B cell (primary cell): ENCODE data around the gene MAFB. TPM values are rescaled to one million over a fixed set of nuclear protein-coding genes. Genes with fewer than 3 reads are reported as not detected.

Source experiments
- ATAC-seq: fragments of 200-7000 bp; cut with Tn5 transposase; one replicate; pipeline ENCODE4 v1.10.0; 2021; ENCODE audit warnings: low read depth, mild to moderate bottlenecking, moderate number of reproducible peaks, moderate library complexity
- CTCF ChIA-PET: fragments of 350-600 bp; sonication (Branson Sonifier 250); formaldehyde crosslinking; loops from one replicate; lab custom pipeline; 2021; ENCODE audit warnings: antibody characterized with exemption, inconsistent platforms; lab: Charles Lee
- POLR2A ChIA-PET: fragments of 350-600 bp; sonication (Branson Sonifier 250); formaldehyde crosslinking; loops from one replicate; lab custom pipeline; 2021; ENCODE audit warnings: antibody characterized with exemption; lab: Charles Lee
- DNase-seq: peaks from one replicate; pipeline ENCODE4 v3.0.0; 2013
- H2AFZ ChIP-seq: 2 replicates; pipeline ENCODE4 v1.6.1; 2012; ENCODE audit warnings: mild to moderate bottlenecking, low read depth, low read length; ENCODE audit not compliant: insufficient read depth, poor library complexity, severe bottlenecking
- H3K27ac ChIP-seq, 2 donors: 1 replicate in 1 of 2; 2 replicates in 1 of 2; pipeline ENCODE4 v1.5.1; 2012 to 2013; ENCODE audit warnings: low read length in 2 of 2, mild to moderate bottlenecking in 2 of 2, moderate library complexity in 1 of 2
- H3K27me3 ChIP-seq, 4 experiments: fragments of 200-600 bp in 1 of 4; sonication (generic) in 1 of 4; replicated peaks in 1 of 4; 1 replicate in 2 of 4; 2 replicates in 2 of 4; pipeline versions ENCODE4 v1.6.1 to v1.7.0; 2013 to 2016; ENCODE audit warnings: low read length in 3 of 4, mild to moderate bottlenecking in 2 of 4, mixed read lengths in 1 of 4, moderate library complexity in 1 of 4; ENCODE audit not compliant: insufficient read depth in 4 of 4, control insufficient read depth in 3 of 4; ENCODE audit errors: control extremely low read depth in 1 of 4
- H3K36me3 ChIP-seq, 2 experiments: replicated peaks in 1 of 2; 1 replicate in 1 of 2; 2 replicates in 1 of 2; pipeline versions ENCODE4 v1.6.1 to v1.7.1; 2013; ENCODE audit warnings: low read length in 1 of 2; ENCODE audit not compliant: insufficient read depth in 2 of 2, control insufficient read depth in 1 of 2; ENCODE audit errors: control extremely low read depth in 1 of 2, extremely low read depth in 1 of 2
- H3K4me1 ChIP-seq, 2 donors: fragments of 200-600 bp in 1 of 2; sonication (generic) in 1 of 2; 1 replicate in 1 of 2; 2 replicates in 1 of 2; pipeline versions ENCODE4 v1.5.1 to v1.6.1; 2013 to 2017; ENCODE audit warnings: low read length in 2 of 2; ENCODE audit not compliant: control insufficient read depth in 2 of 2, insufficient read depth in 2 of 2
- H3K4me2 ChIP-seq: replicated peaks from 2 replicates; pipeline ENCODE3; 2012; ENCODE audit warnings: mild to moderate bottlenecking, low read depth, low read length; ENCODE audit not compliant: poor library complexity, severe bottlenecking
- H3K4me3 ChIP-seq, 5 experiments: fragments of 200-600 bp in 1 of 5; sonication (generic) in 1 of 5; 1 replicate in 3 of 5; 2 replicates in 2 of 5; pipeline versions ENCODE4 v1.5.1 to v1.7.0; 2011 to 2016; ENCODE audit warnings: low read length in 4 of 5, mild to moderate bottlenecking in 4 of 5, low read depth in 2 of 5, control low read depth in 1 of 5, moderate library complexity in 1 of 5; ENCODE audit not compliant: insufficient read depth in 1 of 5; ENCODE audit errors: control extremely low read depth in 1 of 5, extremely low read depth in 1 of 5
- H3K79me2 ChIP-seq: fragments of 200-600 bp; sonication (generic); one replicate; pipeline ENCODE4 v1.6.0; 2016; ENCODE audit warnings: low read length; ENCODE audit not compliant: control insufficient read depth, insufficient read depth
- H3K9ac ChIP-seq: fragments of 200-600 bp; sonication (generic); 2 replicates; pipeline ENCODE4 v1.6.1; 2017; ENCODE audit warnings: mild to moderate bottlenecking, low read length, moderate library complexity
- H3K9me3 ChIP-seq, 3 donors: one replicate each; pipeline versions ENCODE4 v1.6.1 to v1.7.1; 2013; ENCODE audit warnings: low read length in 2 of 3; ENCODE audit not compliant: control insufficient read depth in 2 of 3, insufficient read depth in 1 of 3; ENCODE audit errors: control extremely low read depth in 1 of 3
- H4K20me1 ChIP-seq: 2 replicates; pipeline ENCODE4 v1.6.0; 2012; ENCODE audit warnings: mild to moderate bottlenecking, low read length; ENCODE audit not compliant: insufficient read depth, control insufficient read depth, poor library complexity, severe bottlenecking
- H3K27ac Mint-ChIP-seq: one replicate; pipeline ENCODE4 v1.8.0; 2021; ENCODE audit warnings: mixed read lengths
- H3K27me3 Mint-ChIP-seq: one replicate; pipeline ENCODE4 v1.8.0; 2021; ENCODE audit warnings: mixed read lengths
- H3K4me1 Mint-ChIP-seq: one replicate; pipeline ENCODE4 v1.8.0; 2021; ENCODE audit warnings: mixed read lengths
- H3K4me3 Mint-ChIP-seq: one replicate; pipeline ENCODE4 v1.8.0; 2021; ENCODE audit warnings: mixed read lengths
- H3K9me3 Mint-ChIP-seq: one replicate; pipeline ENCODE4 v1.8.0; 2022; ENCODE audit warnings: mixed read lengths; ENCODE audit not compliant: insufficient read depth
- CTCF ChIP-seq: fragments of 200-600 bp; IDR thresholded peaks from one replicate; pipeline ENCODE4 v1.8.0; 2022; ENCODE audit warnings: antibody characterized with exemption, mild to moderate bottlenecking
- EZH2 ChIP-seq: IDR thresholded peaks from 2 replicates; pipeline ENCODE4 v1.6.1; 2012; ENCODE audit warnings: borderline replicate concordance, low read depth, mild to moderate bottlenecking, moderate library complexity, low read length; ENCODE audit not compliant: insufficient read depth, poor library complexity, severe bottlenecking
- WGBS: methylation state at CpG from one replicate; pipeline ENCODE4 v1.1.5; 2013; ENCODE audit warnings: missing lambda C conversion rate; ENCODE audit not compliant: insufficient coverage; 5-methylcytosine and 5-hydroxymethylcytosine counted together
- intact Hi-C: fragments of 100-400 bp; cut with micrococcal nuclease; formaldehyde crosslinking; loops from one replicate; pipeline ENCODE4 v1.10.0; 2022
- polyA plus RNA-seq: library from polyadenylated mRNA; depleted of rRNA; stranded (reverse); fragments of >200 nt; gene quantifications from 2 replicates; pipeline ENCODE4 v1.2.3, GENCODE V29; 2012
- total RNA-seq, 2 donors: library from RNA; stranded (reverse); fragments of 120-200 nt in 1 of 2; gene quantifications; 1 replicate in 1 of 2; 2 replicates in 1 of 2; pipeline versions ENCODE4 v1.2.3 to v1.2.4, GENCODE V29; 2013 to 2022

The MAFB gene
- total and polyA plus RNA-seq, 2 donors (not counting 1 experiment from before 2014, with no cell fraction given): 1.6 to 1.8 TPM

GRCh38 chr20:40687384-40688128 lies 1.5 kb downstream of the MAFB start:
- Histone ChIP-seq H3K4me3 (no peak overlapping the region), H3K27me3 (peaks cover 0 to 81% (median 39%) of the 10 kb centered on the region in 4 experiments), H3K79me2 (no peaks in the 10 kb centered on the region), H2AFZ (no peak overlapping the region), H3K4me1 (peaks cover 23 to 30% of the 10 kb centered on the region in 2 donors), H3K4me2 (no peak overlapping the region), H3K27ac (no peak overlapping the region), H3K36me3 (no peaks in the 10 kb centered on the region), H3K9me3 (peaks cover 0 to 13% (median 0%) of the 10 kb centered on the region in 3 donors), H3K9ac (no peak overlapping the region), H4K20me1 (no peaks in the 10 kb centered on the region)
- POLR2A ChIA-PET: no interaction called here
- no peak for TF ChIP-seq EZH2
- TF ChIP-seq CTCF: no peak
- intact Hi-C loops: no loop called here
- Mint-ChIP-seq H3K9me3 (no peaks in the 10 kb centered on the region), H3K4me1 (peaks cover 14% of the 10 kb centered on the region), H3K4me3 (peak overlapping the region; percentile 8), H3K27me3 (peaks cover 64% of the 10 kb centered on the region), H3K27ac (no peak overlapping the region)
- CTCF ChIA-PET: interaction anchor here (1.3 kb wide), 1 partner anchor 1419 kb away, joined by 4 read pairs; no protein-coding TSS in a partner anchor
- DNase-seq (peak; percentile 16), ATAC-seq (no peak)
- WGBS: 4% methylated on average over 62 of the region's 62 CpGs

- intact Hi-C loops: no loop called here
- CTCF ChIA-PET: interaction anchor here (1.3 kb wide), 1 partner anchor 1418 kb away, joined by 4 read pairs; no protein-coding TSS in a partner anchor
- H3K27ac Mint-ChIP-seq: no peak overlapping the region
- no peaks in the 10 kb centered on the region for H3K79me2 ChIP-seq
- peak overlapping the region; percentile 19 for H3K4me3 Mint-ChIP-seq
- no peak overlapping the region for H3K9ac ChIP-seq
- POLR2A ChIA-PET: no interaction called here
- no peak overlapping the region for H3K27ac ChIP-seq
- no peaks in the 10 kb centered on the region for H3K9me3 Mint-ChIP-seq
- peaks cover 0 to 13% (median 0%) of the 10 kb centered on the region in 3 donors for H3K9me3 ChIP-seq
- peaks cover 23 to 27% of the 10 kb centered on the region in 2 donors for H3K4me1 ChIP-seq
- H3K4me3 ChIP-seq: no peak overlapping the region
- H3K4me1 Mint-ChIP-seq: peaks cover 14% of the 10 kb centered on the region
- H3K27me3 Mint-ChIP-seq: peaks cover 63% of the 10 kb centered on the region
- H3K27me3 ChIP-seq: peaks cover 0 to 81% (median 38%) of the 10 kb centered on the region in 4 experiments
- ATAC-seq (no peak), DNase-seq (no peak)
- TF ChIP-seq EZH2: no peak
- TF ChIP-seq CTCF: no peak
- no peaks in the 10 kb centered on the region for H3K36me3 ChIP-seq
- H4K20me1 ChIP-seq: no peaks in the 10 kb centered on the region
- no peak overlapping the region for H3K4me2 ChIP-seq
- WGBS: 19% methylated on average over 8 of the region's 12 CpGs
- H2AFZ ChIP-seq: no peak overlapping the region
Observed at GRCh38 chr20:40686893-40687292, 2.1 kb downstream of the MAFB start.
